HG03060 (cell line): Measurements from ENCODE around the gene ZNF438.
"Not testable (repeated sequence)": the region's sequence is repeated elsewhere in the genome, so short reads cannot be mapped to it uniquely, and the experiment has no call there.

Experiments
- ATAC-seq: cut with Tn5 transposase; IDR thresholded peaks from one replicate; pipeline ENCODE4 v1.9.1; 2021; ENCODE audit warnings: low read depth, moderate number of reproducible peaks; ENCODE audit not compliant: unreplicated experiment

The ZNF438 gene

DNA sequence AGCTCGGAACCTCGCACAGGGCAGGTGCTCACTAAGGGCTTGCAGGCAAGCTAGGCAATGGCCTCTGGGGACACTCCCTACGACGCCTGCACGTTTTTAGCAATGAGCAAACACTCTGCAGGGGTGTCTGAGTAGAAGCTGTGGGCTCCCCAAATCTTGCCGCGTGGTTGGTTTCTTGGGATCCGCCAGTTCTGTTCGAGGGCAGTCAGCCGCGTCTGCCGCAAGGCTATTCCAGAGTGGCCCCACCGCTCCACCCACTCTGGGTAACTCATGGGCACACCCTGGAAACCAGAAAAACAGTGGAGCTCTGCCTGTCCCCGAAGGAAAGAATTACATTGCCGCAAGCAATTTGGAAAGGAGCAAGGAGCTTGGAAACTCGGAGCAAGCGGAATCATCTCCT lies 212.8 kb downstream of the ZNF438 start:
- ATAC-seq, result no peak

GRCh38 chr10:30818010-30818660 lies 213.5 kb downstream of the ZNF438 start:
- no peak for ATAC-seq

DNA sequence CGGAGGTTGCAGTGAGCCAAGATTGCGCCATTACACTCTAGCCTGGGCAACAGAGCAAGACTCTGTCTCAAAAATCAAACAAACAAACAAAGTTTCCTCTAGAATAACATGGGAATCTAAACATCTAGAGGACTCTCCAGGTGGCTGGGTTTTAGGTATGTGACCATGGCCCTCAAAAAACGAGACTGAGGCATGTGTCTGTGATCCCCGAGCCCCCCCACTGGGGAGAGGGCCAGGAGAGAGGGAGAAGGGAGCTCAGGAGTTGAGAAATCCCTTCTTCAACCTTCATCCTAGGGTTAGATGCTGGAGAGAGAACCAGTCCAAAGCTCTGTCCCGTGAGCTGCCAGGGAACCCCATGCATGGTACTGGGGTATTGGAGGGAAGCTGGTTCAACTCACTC lies 214.1 kb downstream of the ZNF438 start:
- ATAC-seq, result no peak

DNA sequence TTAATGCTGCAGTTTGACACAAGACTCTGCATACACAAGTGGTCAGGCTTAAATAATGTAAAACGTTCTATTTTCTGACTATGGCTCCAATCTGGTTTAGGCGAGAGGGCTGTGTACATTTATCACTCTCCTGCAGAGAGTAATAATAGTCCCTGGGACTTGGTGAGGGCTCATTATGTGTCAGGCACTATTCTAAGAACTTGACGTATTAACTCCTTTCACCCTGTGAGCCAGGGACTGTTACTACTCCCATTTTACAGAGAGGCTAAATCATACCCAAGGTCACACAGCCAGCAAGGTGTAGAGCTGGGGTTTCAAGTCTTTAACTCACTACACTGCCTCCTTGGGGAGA lies 214.9 kb downstream of the ZNF438 start:
- no peak for ATAC-seq

- no peak for ATAC-seq
Measured at GRCh38 chr10:30816159-30816819, 215.4 kb downstream of the ZNF438 start.

DNA sequence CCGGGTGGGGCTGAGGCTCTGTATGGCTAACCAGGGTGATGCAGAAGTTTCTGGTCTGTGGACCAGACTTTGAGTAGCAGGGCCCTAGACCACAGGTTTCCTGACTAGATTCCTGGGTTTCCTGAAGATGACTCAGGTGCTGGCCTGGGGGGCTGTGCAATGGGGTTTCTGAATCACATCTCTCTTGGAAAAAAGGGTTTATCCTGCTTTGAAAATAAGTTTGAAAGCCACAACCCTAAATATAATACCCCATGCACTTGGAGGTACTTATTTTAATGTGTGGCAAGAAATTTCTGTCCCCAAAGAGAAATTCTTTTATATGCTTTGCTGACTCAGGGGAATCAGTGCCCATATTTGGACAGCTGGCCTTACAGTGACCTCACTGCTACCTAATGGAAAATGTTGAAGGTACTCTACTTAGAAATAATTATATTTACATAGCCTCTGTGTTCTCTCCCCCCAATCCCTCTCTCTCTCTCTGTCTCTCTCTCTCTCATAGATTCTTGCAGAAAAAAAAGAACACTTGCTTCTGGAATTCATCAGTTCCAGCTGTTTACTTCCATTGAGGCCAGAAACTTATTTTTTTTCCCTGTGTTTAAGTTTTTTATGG lies 217.7 kb downstream of the ZNF438 start:
- ATAC-seq, result no peak

- no peak for ATAC-seq
Measured at GRCh38 chr10:30812018-30812851, 219.4 kb downstream of the ZNF438 start.

DNA sequence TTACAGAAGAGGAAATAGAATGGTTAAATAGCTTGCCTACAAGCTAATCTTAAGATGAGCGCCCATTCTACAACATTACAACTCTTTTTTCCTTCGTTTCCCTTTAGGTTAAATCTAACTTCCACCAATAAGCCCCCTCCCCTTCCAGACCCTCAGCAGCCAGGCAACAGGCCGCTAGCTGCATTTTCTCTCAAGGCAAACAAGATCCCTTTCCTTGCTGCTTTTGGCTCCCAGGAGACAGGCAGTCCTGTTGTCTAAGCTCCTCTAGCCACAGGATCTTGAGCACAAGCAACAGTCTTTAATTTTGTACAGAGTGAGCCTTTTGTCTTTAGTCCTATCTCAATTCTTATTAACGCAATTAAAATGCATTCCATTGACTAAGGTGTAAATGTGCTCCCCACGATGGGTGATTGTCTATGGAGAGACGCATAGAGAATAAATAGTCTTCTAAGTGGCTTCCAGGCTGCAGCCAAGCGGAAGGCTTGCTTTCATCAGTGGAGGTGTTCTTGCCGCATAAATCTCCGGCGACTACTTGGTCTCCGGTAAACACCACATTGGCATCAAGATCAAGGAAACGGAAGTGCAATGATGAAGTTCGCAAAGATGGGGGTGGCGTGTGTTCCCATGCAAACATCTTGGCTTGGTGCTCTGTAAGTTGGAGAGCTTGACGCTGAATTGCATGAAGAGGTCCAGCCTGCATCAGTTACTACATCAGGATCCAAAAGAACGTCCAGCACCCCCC lies 220.2 kb downstream of the ZNF438 start:
- ATAC-seq, result no peak

DNA sequence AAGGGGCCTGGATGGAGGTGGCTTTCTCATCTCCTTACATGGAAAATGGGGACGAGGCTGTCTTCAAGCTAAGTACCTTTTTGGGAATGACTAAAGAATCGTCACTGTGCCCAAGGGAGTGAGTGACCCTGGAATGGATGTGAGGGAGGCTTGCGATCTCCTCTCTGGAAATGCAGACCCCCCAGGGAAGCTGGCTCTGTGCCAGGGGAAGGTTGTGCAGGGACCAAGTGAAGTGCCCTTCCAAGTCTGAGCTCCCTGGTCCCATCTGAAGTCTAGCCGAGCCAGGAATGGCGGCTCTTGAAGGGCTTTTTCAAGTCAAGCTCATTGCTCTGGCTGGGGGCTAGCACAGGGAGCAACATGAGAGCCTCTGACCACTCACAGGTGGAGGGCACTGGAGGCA lies 221.2 kb downstream of the ZNF438 start:
- no peak for ATAC-seq

DNA sequence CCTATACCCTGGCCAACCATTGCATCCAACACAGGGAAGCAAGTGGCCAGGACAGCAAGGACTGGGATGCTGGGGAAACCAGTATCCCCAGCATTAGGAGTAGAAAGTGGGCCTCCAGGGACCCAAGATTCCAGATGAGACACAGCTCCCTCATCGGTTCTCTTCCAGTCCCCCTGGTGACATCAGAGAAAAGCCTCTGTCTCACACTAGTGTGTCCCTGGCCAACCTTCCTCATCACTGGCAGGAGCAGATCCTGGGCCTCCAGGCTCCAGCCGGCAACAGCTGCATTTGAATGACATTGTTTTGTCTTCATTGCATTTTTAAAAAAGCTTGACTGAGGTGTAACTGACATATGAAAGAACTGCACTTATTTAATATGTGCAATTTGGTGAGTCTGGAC lies 224.8 kb downstream of the ZNF438 start:
- ATAC-seq, result no peak

GRCh38 chr10:30805061-30805460 lies 226.6 kb downstream of the ZNF438 start:
- no peak for ATAC-seq

DNA sequence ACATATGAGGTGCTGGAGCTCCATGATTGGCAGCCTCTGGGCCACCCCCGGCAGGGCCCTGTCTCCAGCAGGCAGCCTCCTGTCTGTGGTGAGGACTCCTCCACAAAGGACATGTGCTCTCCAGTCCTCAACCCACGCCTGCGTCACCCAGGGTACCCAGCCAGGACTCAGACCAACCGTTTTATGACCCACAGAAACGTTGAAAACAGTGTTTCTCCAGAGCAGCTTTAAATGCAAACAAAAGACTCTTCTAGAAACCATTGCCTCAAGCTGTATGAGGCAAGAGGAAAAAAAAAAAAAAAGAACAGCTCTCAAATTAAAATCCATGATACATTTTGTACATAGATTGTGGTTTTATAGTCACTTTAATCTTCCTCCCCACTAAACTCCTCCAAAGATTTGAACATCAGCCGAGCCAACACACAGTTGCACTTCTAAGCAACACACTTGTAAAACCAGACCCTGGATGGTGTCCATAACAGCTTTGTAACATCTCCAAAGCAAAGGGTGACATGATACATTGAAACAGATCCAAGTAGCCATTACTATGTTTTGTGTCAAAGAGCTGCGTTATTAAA lies 227.1 kb downstream of the ZNF438 start:
- no peak for ATAC-seq

DNA sequence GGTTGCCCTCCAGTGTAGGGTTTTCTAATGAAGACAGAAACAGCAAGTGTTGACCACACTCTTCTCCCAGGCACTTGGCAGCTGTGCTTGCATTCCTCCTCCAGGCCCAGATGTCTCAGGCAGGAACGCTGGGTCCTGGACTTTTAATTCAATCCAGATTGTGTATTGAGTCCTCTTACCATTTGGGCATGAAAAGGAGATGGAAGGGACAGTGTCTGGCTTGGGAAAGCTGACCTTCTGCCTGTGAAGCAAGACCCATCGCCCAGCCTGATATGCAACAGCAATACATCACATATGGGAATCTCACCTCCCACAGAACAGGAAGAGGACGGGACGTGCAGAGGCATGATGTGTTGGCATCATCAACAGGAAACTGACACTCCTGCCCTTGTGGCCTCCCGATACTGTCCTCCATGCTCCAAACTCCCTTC lies 227.8 kb downstream of the ZNF438 start:
- ATAC-seq, result no peak

DNA sequence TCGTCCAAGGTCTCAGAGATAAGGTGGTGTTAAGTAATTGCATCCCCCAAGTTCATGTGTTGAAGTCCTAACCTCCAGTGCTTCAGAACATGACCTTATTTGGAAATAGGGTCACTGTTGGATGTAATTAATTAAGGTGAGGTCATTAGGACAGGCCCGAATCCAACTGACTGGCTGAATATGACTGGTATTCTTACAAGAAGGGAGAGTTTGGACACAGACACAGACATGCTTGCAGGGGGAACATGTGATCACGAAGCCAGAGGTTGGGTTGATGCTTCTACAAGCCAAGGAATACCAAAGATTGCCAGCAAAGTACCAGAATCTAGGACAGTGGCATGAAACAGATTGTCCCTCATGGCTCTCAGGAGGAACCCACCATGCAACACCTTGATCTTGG lies 228.6 kb downstream of the ZNF438 start:
- ATAC-seq, result no peak

- ATAC-seq, result no peak
Measured at GRCh38 chr10:30800368-30800767, 231.3 kb downstream of the ZNF438 start.

GRCh38 chr10:30798646-30799185 lies 232.9 kb downstream of the ZNF438 start:
- no peak for ATAC-seq

- not testable (repeated sequence) for ATAC-seq
Measured at GRCh38 chr10:30795024-30795423, 236.6 kb downstream of the ZNF438 start.
